GOT3 (cell line): ENCODE results near the gene FTO.
"Not testable (repeated sequence)": the region's sequence is repeated elsewhere in the genome, so short reads cannot be mapped to it uniquely, and the experiment has no call there.

ENCODE experiments used
- DNase-seq: peaks from one replicate; lab custom pipeline; 2025; ENCODE audit warnings: mixed read lengths; lab: John Stamatoyannopoulos, UW

The FTO gene

GRCh38 chr16:53703590-53704444 is at the start of gene FTO, which contains the start of gene RPGRIP1L:
FTO (plus strand) TSS chr16:53704156.
RPGRIP1L (minus strand) TSS chr16:53703859; CDS start chr16:53700723, 3,136 bp downstream.
- peak; percentile 97 for DNase-seq

GRCh38 chr16:53654946-53655345 is 49.0 kb upstream of the FTO start:
- DNase-seq, result no peak

GRCh38 chr16:53662072-53662471 is 41.9 kb upstream of the FTO start:
- DNase-seq, result no peak

- DNase-seq, result no peak
Observed at GRCh38 chr16:53664724-53665345, 39.1 kb upstream of the FTO start.

GRCh38 chr16:53666786-53667415 is 37.1 kb upstream of the FTO start:
- DNase-seq, result no peak

- no peak for DNase-seq
Observed at GRCh38 chr16:53668869-53669268, 35.1 kb upstream of the FTO start.

- DNase-seq, result no peak
Observed at GRCh38 chr16:53672461-53672860, 31.5 kb upstream of the FTO start.

- no peak for DNase-seq
Observed at GRCh38 chr16:53673189-53673588, 30.8 kb upstream of the FTO start.

- DNase-seq, result no peak
Observed at GRCh38 chr16:53678155-53678554, 25.8 kb upstream of the FTO start.

- DNase-seq, result no peak
Observed at GRCh38 chr16:53678756-53679343, 25.1 kb upstream of the FTO start.

- no peak for DNase-seq
Observed at GRCh38 chr16:53680756-53681155, 23.2 kb upstream of the FTO start.

- DNase-seq, result no peak
Observed at GRCh38 chr16:53681354-53681753, 22.6 kb upstream of the FTO start.

- DNase-seq, result not testable (repeated sequence)
Observed at GRCh38 chr16:53685334-53685733, 18.6 kb upstream of the FTO start.

GRCh38 chr16:53686710-53687109 is 17.2 kb upstream of the FTO start:
- no peak for DNase-seq

- DNase-seq, result no peak
Observed at GRCh38 chr16:53689636-53690035, 14.3 kb upstream of the FTO start.

- no peak for DNase-seq
Observed at GRCh38 chr16:53690771-53691170, 13.2 kb upstream of the FTO start.

GRCh38 chr16:53692146-53692545 is 11.8 kb upstream of the FTO start:
- DNase-seq, result no peak

GRCh38 chr16:53693320-53693719 is 10.6 kb upstream of the FTO start:
- DNase-seq, result no peak

GRCh38 chr16:53695070-53695469 is 8.9 kb upstream of the FTO start:
- no peak for DNase-seq

GRCh38 chr16:53698271-53698670 is 5.7 kb upstream of the FTO start:
- DNase-seq, result not testable (repeated sequence)

- DNase-seq, result no peak
Observed at GRCh38 chr16:53704445-53704813, 473 bp downstream of the FTO start.

GRCh38 chr16:53707671-53708070 is 3.7 kb downstream of the FTO start:
- DNase-seq, result no peak

- no peak for DNase-seq
Observed at GRCh38 chr16:53708490-53708889, 4.5 kb downstream of the FTO start.
